Hepatocyte (in vitro differentiated cells): ENCODE data around the gene LXN. TPM values are rescaled to one million over a fixed set of nuclear protein-coding genes. Genes with fewer than 3 reads are reported as not detected.

Source experiments
- DNase-seq: peaks from one replicate; pipeline ENCODE4 v3.0.0-alpha.2; 2016; ENCODE audit warnings: low spot score
- H2AFZ ChIP-seq: fragments of 200-600 bp; sonication (generic); 2 replicates; pipeline ENCODE4 v1.6.0; 2016; ENCODE audit warnings: antibody characterized with exemption, mild to moderate bottlenecking
- H3K27ac ChIP-seq: fragments of 200-600 bp; sonication (generic); 2 replicates; pipeline ENCODE4 v1.5.1; 2016; ENCODE audit warnings: mild to moderate bottlenecking
- H3K27me3 ChIP-seq: fragments of 200-600 bp; sonication (generic); 2 replicates; pipeline ENCODE4 v1.6.1; 2016
- H3K36me3 ChIP-seq: fragments of 200-600 bp; sonication (generic); replicated peaks from 2 replicates; pipeline ENCODE4 v1.5.1; 2016; ENCODE audit warnings: low read depth; ENCODE audit not compliant: insufficient read depth
- H3K4me1 ChIP-seq: fragments of 200-600 bp; sonication (generic); 2 replicates; pipeline ENCODE4 v1.5.1; 2016; ENCODE audit warnings: mild to moderate bottlenecking, moderate library complexity; ENCODE audit not compliant: insufficient read depth
- H3K4me2 ChIP-seq: fragments of 200-600 bp; sonication (generic); 2 replicates; pipeline ENCODE4 v1.6.0; 2016
- H3K4me3 ChIP-seq: fragments of 200-600 bp; sonication (generic); 2 replicates; pipeline ENCODE4 v1.5.1; 2016; ENCODE audit warnings: mild to moderate bottlenecking
- H3K79me2 ChIP-seq: fragments of 200-600 bp; sonication (generic); 2 replicates; pipeline ENCODE4 v1.6.0; 2017; ENCODE audit warnings: mild to moderate bottlenecking
- H3K9me2 ChIP-seq: fragments of 200-600 bp; sonication (generic); replicated peaks from 2 replicates; pipeline ENCODE4 v1.6.0; 2017; ENCODE audit warnings: mild to moderate bottlenecking; ENCODE audit not compliant: insufficient read depth
- H3K9me3 ChIP-seq: fragments of 200-600 bp; sonication (generic); 2 replicates; pipeline ENCODE4 v1.5.1; 2016; ENCODE audit warnings: low read depth, mild to moderate bottlenecking
- H4K20me1 ChIP-seq: fragments of 200-600 bp; sonication (generic); 2 replicates; pipeline ENCODE4 v1.6.0; 2016; ENCODE audit warnings: mild to moderate bottlenecking; ENCODE audit not compliant: insufficient read depth, poor library complexity, severe bottlenecking
- EZH2 ChIP-seq: fragments of 200-600 bp; sonication (generic); IDR thresholded peaks from 2 replicates; pipeline ENCODE4 v1.6.1; 2016; ENCODE audit warnings: antibody characterized with exemption, mild to moderate bottlenecking, borderline replicate concordance
- EZH2phosphoT487 ChIP-seq: fragments of 200-600 bp; sonication (generic); IDR thresholded peaks from one replicate; pipeline ENCODE4 v1.6.1; 2018; ENCODE audit warnings: antibody characterized with exemption, mild to moderate bottlenecking, low read depth, moderate library complexity; ENCODE audit not compliant: unreplicated experiment, severe bottlenecking
- WGBS: methylation state at CpG from one replicate; pipeline ENCODE4 v1.1.6; 2016; ENCODE audit warnings: low lambda C conversion rate; ENCODE audit errors: missing lambda C conversion rate; 5-methylcytosine and 5-hydroxymethylcytosine counted together
- polyA plus RNA-seq: library from polyadenylated mRNA; unstranded; fragments of >200 nt; fragmentation: Nextera tagmentation; extraction: Ambion mirVana; gene quantifications from 2 replicates; pipeline ENCODE4 v1.2.1, GENCODE V29; 2016
- total RNA-seq: library from RNA; depleted of rRNA; stranded (reverse); fragments of >200 nt; gene quantifications from 2 replicates; pipeline ENCODE4 v1.2.3, GENCODE V29; 2014
- TF ChIP-seq, protein P1 (sequence below): fragments of 200-600 bp; sonication (generic); IDR thresholded peaks from 2 replicates; pipeline ENCODE4 v1.5.1; 2016; ENCODE audit warnings: antibody characterized with exemption, mild to moderate bottlenecking; ENCODE audit not compliant: poor library complexity

Gene LXN
- total and polyA plus RNA-seq, 2 experiments from 2014 or later = 19.6 to 21.3 TPM

DNA sequence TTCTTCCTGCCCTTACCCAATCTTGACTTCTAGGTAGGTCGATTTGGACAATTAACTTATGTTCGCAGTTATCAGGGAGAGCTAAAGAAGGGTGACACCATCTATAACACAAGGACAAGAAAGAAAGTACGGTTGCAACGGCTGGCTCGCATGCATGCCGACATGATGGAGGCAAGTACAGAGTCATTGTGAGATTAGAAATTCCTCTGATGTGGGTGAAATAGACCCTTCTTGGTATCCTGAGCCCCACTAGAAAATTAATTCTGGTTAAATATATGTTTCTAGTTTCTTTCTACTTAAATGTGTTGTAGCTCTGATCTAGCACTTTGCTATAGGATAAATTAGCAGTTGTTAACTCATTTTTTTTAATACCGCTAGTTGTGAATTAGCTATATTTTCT is 13.6 kb downstream of the LXN start:
- Histone ChIP-seq H4K20me1 (no peaks in the 10 kb centered on the region), H2AFZ (no peak overlapping the region), H3K9me3 (no peaks in the 10 kb centered on the region), H3K4me1 (no peaks in the 10 kb centered on the region), H3K9me2 (no peaks in the 10 kb centered on the region), H3K27ac (no peak overlapping the region), H3K4me3 (no peak overlapping the region), H3K4me2 (no peak overlapping the region), H3K27me3 (no peaks in the 10 kb centered on the region), H3K36me3 (no peaks in the 10 kb centered on the region), H3K79me2 (peaks cover 2% of the 10 kb centered on the region)
- 97% methylated on average over 7 of the region's 7 CpGs for WGBS
- TF ChIP-seq, protein P1, sequence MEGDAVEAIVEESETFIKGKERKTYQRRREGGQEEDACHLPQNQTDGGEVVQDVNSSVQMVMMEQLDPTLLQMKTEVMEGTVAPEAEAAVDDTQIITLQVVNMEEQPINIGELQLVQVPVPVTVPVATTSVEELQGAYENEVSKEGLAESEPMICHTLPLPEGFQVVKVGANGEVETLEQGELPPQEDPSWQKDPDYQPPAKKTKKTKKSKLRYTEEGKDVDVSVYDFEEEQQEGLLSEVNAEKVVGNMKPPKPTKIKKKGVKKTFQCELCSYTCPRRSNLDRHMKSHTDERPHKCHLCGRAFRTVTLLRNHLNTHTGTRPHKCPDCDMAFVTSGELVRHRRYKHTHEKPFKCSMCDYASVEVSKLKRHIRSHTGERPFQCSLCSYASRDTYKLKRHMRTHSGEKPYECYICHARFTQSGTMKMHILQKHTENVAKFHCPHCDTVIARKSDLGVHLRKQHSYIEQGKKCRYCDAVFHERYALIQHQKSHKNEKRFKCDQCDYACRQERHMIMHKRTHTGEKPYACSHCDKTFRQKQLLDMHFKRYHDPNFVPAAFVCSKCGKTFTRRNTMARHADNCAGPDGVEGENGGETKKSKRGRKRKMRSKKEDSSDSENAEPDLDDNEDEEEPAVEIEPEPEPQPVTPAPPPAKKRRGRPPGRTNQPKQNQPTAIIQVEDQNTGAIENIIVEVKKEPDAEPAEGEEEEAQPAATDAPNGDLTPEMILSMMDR = no peak
- no peak for TF ChIP-seq EZH2
- TF ChIP-seq EZH2phosphoT487 = no peak
- no peak for DNase-seq

DNA sequence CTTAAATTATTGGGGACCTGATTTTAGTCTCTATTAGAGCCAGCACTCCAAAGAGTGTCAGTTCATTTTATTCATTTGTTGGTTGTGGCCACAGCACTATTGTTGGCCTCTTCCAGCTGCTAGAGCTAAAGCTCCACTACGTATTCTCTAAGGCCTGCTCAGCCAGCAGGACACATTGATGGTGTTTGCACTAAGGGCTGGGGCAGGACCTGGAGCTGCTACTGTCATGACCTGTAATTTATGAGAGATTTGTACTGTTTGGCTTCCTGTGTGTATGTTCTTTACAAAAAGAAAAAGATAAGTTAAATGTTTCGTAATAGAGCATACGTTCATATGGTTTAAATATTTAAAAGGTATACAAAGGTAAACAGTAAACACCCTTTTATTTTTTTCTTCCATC is 20.0 kb downstream of the LXN start:
- no peak overlapping the region for H3K4me2 ChIP-seq
- no peak for DNase-seq
- H3K27ac ChIP-seq = no peak overlapping the region
- no peak overlapping the region for H2AFZ ChIP-seq
- no peak overlapping the region for H3K4me3 ChIP-seq
- TF ChIP-seq EZH2 (no peak), EZH2phosphoT487 (no peak)
- TF ChIP-seq, protein P1 = no peak
- no peaks in the 10 kb centered on the region for H3K27me3 ChIP-seq
- no peaks in the 10 kb centered on the region for H4K20me1 ChIP-seq
- H3K36me3 ChIP-seq = no peaks in the 10 kb centered on the region
- H3K9me3 ChIP-seq = no peaks in the 10 kb centered on the region
- 78% methylated on average over 3 of the region's 3 CpGs for WGBS
- H3K79me2 ChIP-seq = peaks cover 2% of the 10 kb centered on the region
- H3K4me1 ChIP-seq = no peaks in the 10 kb centered on the region
- no peaks in the 10 kb centered on the region for H3K9me2 ChIP-seq

DNA sequence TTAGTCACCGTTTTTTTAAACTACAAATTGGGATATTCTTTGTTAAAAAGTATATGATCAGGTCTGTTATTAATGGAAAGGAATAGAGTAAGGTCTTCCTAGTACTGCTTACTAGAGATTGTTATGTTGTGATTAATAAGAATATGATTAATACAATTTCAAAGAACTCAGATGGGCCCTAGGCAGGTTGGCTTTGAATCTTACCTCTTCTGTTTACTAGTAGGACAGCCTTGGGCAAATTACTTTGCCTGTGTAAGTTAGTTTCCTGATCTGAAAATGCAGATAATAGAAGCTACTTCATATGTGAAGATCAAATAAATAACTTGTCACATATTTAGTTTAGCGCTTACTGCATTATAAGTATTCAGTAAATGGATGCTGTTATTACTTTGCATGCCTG is 21.3 kb downstream of the LXN start:
- H3K4me3 ChIP-seq = no peak overlapping the region
- H3K4me2 ChIP-seq = no peak overlapping the region
- H3K9me3 ChIP-seq = no peaks in the 10 kb centered on the region
- H3K27ac ChIP-seq = no peak overlapping the region
- H3K36me3 ChIP-seq = no peaks in the 10 kb centered on the region
- 97% methylated on average over 2 of the region's 2 CpGs for WGBS
- DNase-seq = no peak
- no peaks in the 10 kb centered on the region for H3K27me3 ChIP-seq
- H3K4me1 ChIP-seq = no peaks in the 10 kb centered on the region
- H3K9me2 ChIP-seq = no peaks in the 10 kb centered on the region
- TF ChIP-seq, protein P1 = no peak
- TF ChIP-seq EZH2phosphoT487 (no peak), EZH2 (no peak)
- H4K20me1 ChIP-seq = no peaks in the 10 kb centered on the region
- no peak overlapping the region for H2AFZ ChIP-seq
- peaks cover 14% of the 10 kb centered on the region for H3K79me2 ChIP-seq

DNA sequence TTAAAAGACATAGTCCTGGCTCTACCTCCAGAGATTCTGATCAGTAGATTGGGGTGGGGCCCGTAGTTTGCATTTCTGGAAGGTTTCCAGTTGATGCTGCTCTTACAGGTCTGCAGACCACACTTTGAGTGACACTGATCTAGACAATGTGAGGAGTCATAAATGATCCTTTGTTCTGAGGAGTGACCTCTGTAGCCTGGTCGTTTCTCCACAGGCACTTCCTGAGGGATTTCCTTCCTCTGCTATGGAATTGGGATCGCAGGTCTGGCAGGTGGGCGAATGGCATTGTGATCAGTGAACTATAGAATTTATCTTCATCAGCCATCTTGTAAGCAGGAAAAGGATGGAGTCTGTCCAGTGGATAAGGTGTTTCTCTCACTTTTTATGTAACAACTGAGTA is 22.7 kb downstream of the LXN start:
- H2AFZ ChIP-seq = no peak overlapping the region
- H3K79me2 ChIP-seq = peaks cover 28% of the 10 kb centered on the region
- no peaks in the 10 kb centered on the region for H4K20me1 ChIP-seq
- no peak overlapping the region for H3K27ac ChIP-seq
- H3K27me3 ChIP-seq = no peaks in the 10 kb centered on the region
- H3K4me1 ChIP-seq = peaks cover 9% of the 10 kb centered on the region
- DNase-seq = no peak
- 68% methylated on average over 4 of the region's 4 CpGs for WGBS
- H3K9me2 ChIP-seq = no peaks in the 10 kb centered on the region
- H3K9me3 ChIP-seq = no peaks in the 10 kb centered on the region
- no peak overlapping the region for H3K4me3 ChIP-seq
- no peak overlapping the region for H3K4me2 ChIP-seq
- H3K36me3 ChIP-seq = no peaks in the 10 kb centered on the region
- TF ChIP-seq, protein P1 = no peak
- no peak for TF ChIP-seq EZH2phosphoT487
